Measurements from ENCODE around the gene NDUFS2. TPM values are rescaled to one million over a fixed set of nuclear protein-coding genes. Genes with fewer than 3 reads are reported as not detected.
A peak's percentile ranks its signal among the peaks of the same experiment; 100 is the strongest.

The NDUFS2 gene
- total RNA-seq, 1 experiment from 2014 or later, result 94.9 TPM

GRCh38 chr1:161226320-161226711 lies 24.1 kb downstream of the NDUFS2 start:
- BruUV-seq (replicated peaks), result no TSS peak
- Histone ChIP-seq H3K36me3 (ENCODE audit: control insufficient read depth, insufficient read depth, low read length) (peaks cover 2% of the 10 kb centered on the region; the same call in 1 of the 2 replicates), H3K27ac (ENCODE audit: low read length) (peak overlapping the region; percentile 90), H3K4me1 (ENCODE audit: control insufficient read depth, insufficient read depth, low read length) (peaks cover 19% of the 10 kb centered on the region), H3K27me3 (ENCODE audit: control insufficient read depth, insufficient read depth, low read length) (no peaks in the 10 kb centered on the region), H3K9me3 (ENCODE audit: control insufficient read depth, insufficient read depth, low read depth, low read length) (no peaks in the 10 kb centered on the region), H3K4me3 (ENCODE audit: low read depth in 2 of 2, low read length in 2 of 2) (peak overlapping the region; percentile 82 to 86)
- no peak for ATAC-seq
- ChIA-PET CTCF (interaction anchor here (0.7 to 2.5 kb wide), 6 partner anchors 12 to 156 kb away, joined by 5 to 30 read pairs (median 10); partner anchors contain the start of gene NR1I3), POLR2A (interaction anchor here (0.7 to 1.0 kb wide), 2 partner anchors 17 to 65 kb away, joined by 3 to 5 read pairs; no protein-coding TSS in a partner anchor)
- in situ Hi-C loops (cut with HindIII; ENCODE audit: low pct_unique_long_range_greater_than_20kb, low sequenced_read_pairs) (no loop called here), intact Hi-C loops (cut with micrococcal nuclease; ENCODE audit: unreplicated experiment) (loop anchor here (5.0 kb wide), 2 partner anchors 66 to 146 kb away; no protein-coding TSS in a partner anchor)
- no peak for TF ChIP-seq POLR2AphosphoS5 (IDR thresholded peaks at IDR 0.05; ENCODE audit: low read depth, low read length)
- no peak for TF ChIP-seq REST (IDR thresholded peaks at IDR 0.05; ENCODE audit: insufficient read depth in 1 of 2, low read depth in 2 of 2, low read length in 1 of 2)
- TF ChIP-seq CTCF (IDR thresholded peaks at IDR 0.05), result no peak
- no peak for TF ChIP-seq TCF7L2 (IDR thresholded peaks at IDR 0.05; ENCODE audit: low read depth, low read length)
- TF ChIP-seq SIN3A (IDR thresholded peaks at IDR 0.05; ENCODE audit: borderline replicate concordance, insufficient read depth, low read depth, low read length), result no peak
- DNase-seq (ENCODE audit: low read depth, low spot score), result no peak

- H3K27ac ChIP-seq (ENCODE audit: low read length), result peak overlapping the region; percentile 90
- H3K27me3 ChIP-seq (ENCODE audit: control insufficient read depth, insufficient read depth, low read length), result no peaks in the 10 kb centered on the region
- in situ Hi-C loops (cut with HindIII; ENCODE audit: low pct_unique_long_range_greater_than_20kb, low sequenced_read_pairs), result no loop called here
- POLR2A ChIA-PET, result no interaction called here
- no peak for ATAC-seq
- no TSS peak for BruUV-seq (replicated peaks)
- peaks cover 19% of the 10 kb centered on the region for H3K4me1 ChIP-seq (ENCODE audit: control insufficient read depth, insufficient read depth, low read length)
- intact Hi-C loops (cut with micrococcal nuclease; ENCODE audit: unreplicated experiment), result loop anchor here (5.0 kb wide), 2 partner anchors 66 to 146 kb away; no protein-coding TSS in a partner anchor
- no peaks in the 10 kb centered on the region for H3K9me3 ChIP-seq (ENCODE audit: control insufficient read depth, insufficient read depth, low read depth, low read length)
- TF ChIP-seq TCF7L2 (IDR thresholded peaks at IDR 0.05; ENCODE audit: low read depth, low read length) (no peak), CTCF (IDR thresholded peaks at IDR 0.05) (no peak), SIN3A (IDR thresholded peaks at IDR 0.05; ENCODE audit: borderline replicate concordance, insufficient read depth, low read depth, low read length) (no peak), REST (IDR thresholded peaks at IDR 0.05; ENCODE audit: insufficient read depth in 1 of 2, low read depth in 2 of 2, low read length in 1 of 2) (no peak), POLR2AphosphoS5 (IDR thresholded peaks at IDR 0.05; ENCODE audit: low read depth, low read length) (no peak)
- H3K36me3 ChIP-seq (ENCODE audit: control insufficient read depth, insufficient read depth, low read length), result peaks cover 2% of the 10 kb centered on the region; the same call in 1 of the 2 replicates
- DNase-seq (ENCODE audit: low read depth, low spot score), result no peak
- H3K4me3 ChIP-seq (ENCODE audit: low read depth in 2 of 2, low read length in 2 of 2), result peak overlapping the region; percentile 82 to 86
- CTCF ChIA-PET, result interaction anchor here (0.5 to 2.5 kb wide), 5 partner anchors 12 to 157 kb away, joined by 4 to 30 read pairs (median 5); partner anchors contain the start of gene NR1I3
Measured at GRCh38 chr1:161226759-161227158, 24.6 kb downstream of the NDUFS2 start.
